CD14-positive monocyte (primary cell): ENCODE results near the gene MFAP3. TPM values are rescaled to one million over a fixed set of nuclear protein-coding genes. Genes with fewer than 3 reads are reported as not detected.

ENCODE experiments used
- DNase-seq, 3 donors: peaks; one replicate each; pipeline ENCODE4 v3.0.0-alpha.2; 2011 to 2022
- H2AFZ ChIP-seq: 2 replicates; pipeline ENCODE4 v1.6.0; 2012; ENCODE audit warnings: mild to moderate bottlenecking, low read depth, low read length, inconsistent platforms; ENCODE audit not compliant: insufficient read depth, poor library complexity, severe bottlenecking
- H3K27ac ChIP-seq, 2 donors: 1 replicate in 1 of 2; 2 replicates in 1 of 2; pipeline ENCODE4 v1.5.1; 2012 to 2013; ENCODE audit warnings: low read length in 2 of 2, control low read depth in 1 of 2, inconsistent platforms in 1 of 2, low read depth in 1 of 2, mild to moderate bottlenecking in 1 of 2
- H3K27me3 ChIP-seq, 2 donors: one replicate each; pipeline versions ENCODE4 v1.6.0 to v1.6.1; 2011 to 2013; ENCODE audit warnings: low read length in 2 of 2; ENCODE audit not compliant: control insufficient read depth in 2 of 2, insufficient read depth in 2 of 2
- H3K36me3 ChIP-seq, 2 donors: replicated peaks in 1 of 2; 1 replicate in 1 of 2; 2 replicates in 1 of 2; pipeline versions ENCODE4 v1.5.1 to v1.6.1; 2012 to 2013; ENCODE audit warnings: low read length in 2 of 2, control low read depth in 1 of 2, inconsistent platforms in 1 of 2, mild to moderate bottlenecking in 1 of 2; ENCODE audit not compliant: insufficient read depth in 2 of 2, control insufficient read depth in 1 of 2
- H3K4me1 ChIP-seq, 2 donors: 1 replicate in 1 of 2; 2 replicates in 1 of 2; pipeline versions ENCODE4 v1.5.1 to v1.6.1; 2012 to 2013; ENCODE audit warnings: low read length in 2 of 2, control low read depth in 1 of 2, inconsistent platforms in 1 of 2, mild to moderate bottlenecking in 1 of 2, moderate library complexity in 1 of 2; ENCODE audit not compliant: insufficient read depth in 2 of 2, control insufficient read depth in 1 of 2
- H3K4me2 ChIP-seq: replicated peaks from 2 replicates; pipeline ENCODE3; 2012; ENCODE audit warnings: low read length, moderate library complexity, mild to moderate bottlenecking; ENCODE audit not compliant: poor library complexity, severe bottlenecking; ENCODE audit errors: extremely low read depth
- H3K4me3 ChIP-seq, 3 experiments: fragments of 200-600 bp in 1 of 3; sonication (generic) in 1 of 3; replicated peaks in 1 of 3; 1 replicate in 2 of 3; 2 replicates in 1 of 3; pipeline ENCODE4 v1.5.1; 2011 to 2013; ENCODE audit warnings: low read length in 3 of 3, mild to moderate bottlenecking in 3 of 3, control low read depth in 2 of 3, low read depth in 2 of 3, inconsistent platforms in 1 of 3, moderate library complexity in 1 of 3
- H3K79me2 ChIP-seq: 2 replicates; pipeline ENCODE4 v1.6.0; 2012; ENCODE audit warnings: mild to moderate bottlenecking, control low read depth, inconsistent platforms, low read length, moderate library complexity; ENCODE audit not compliant: insufficient read depth
- H3K9ac ChIP-seq: 2 replicates; pipeline ENCODE4 v1.6.0; 2017; ENCODE audit warnings: low read length, mild to moderate bottlenecking; ENCODE audit not compliant: insufficient read depth, poor library complexity, severe bottlenecking
- H3K9me3 ChIP-seq, 2 donors: replicated peaks in 1 of 2; 1 replicate in 1 of 2; 2 replicates in 1 of 2; pipeline versions ENCODE4 v1.5.1 to v1.6.1; 2012 to 2013; ENCODE audit warnings: low read length in 2 of 2, control low read depth in 1 of 2; ENCODE audit not compliant: control insufficient read depth in 1 of 2, insufficient read depth in 1 of 2
- H4K20me1 ChIP-seq: 2 replicates; pipeline ENCODE4 v1.6.0; 2012; ENCODE audit warnings: mild to moderate bottlenecking, low read length, control low read depth, moderate library complexity; ENCODE audit not compliant: insufficient read depth
- H3K27ac Mint-ChIP-seq, 7 donors: one replicate each; pipeline ENCODE4 v1.8.0; 2020; ENCODE audit warnings: mild to moderate bottlenecking in 7 of 7, mixed read lengths in 7 of 7, moderate library complexity in 6 of 7, inconsistent platforms in 2 of 7
- H3K27me3 Mint-ChIP-seq, 3 donors: one replicate each; pipeline ENCODE4 v1.8.0; 2021 to 2022; ENCODE audit warnings: low read depth in 3 of 3, mild to moderate bottlenecking in 3 of 3, mixed read lengths in 3 of 3, moderate library complexity in 3 of 3, inconsistent platforms in 1 of 3
- H3K36me3 Mint-ChIP-seq, 2 donors: one replicate each; pipeline ENCODE4 v1.8.0; 2020; ENCODE audit warnings: mixed read lengths in 2 of 2, inconsistent platforms in 1 of 2, mild to moderate bottlenecking in 1 of 2
- H3K4me1 Mint-ChIP-seq: one replicate; pipeline ENCODE4 v1.8.0; 2020; ENCODE audit warnings: mild to moderate bottlenecking, mixed read lengths
- H3K4me3 Mint-ChIP-seq, 2 donors: one replicate each; pipeline ENCODE4 v1.8.0; 2020; ENCODE audit warnings: mild to moderate bottlenecking in 2 of 2, mixed read lengths in 2 of 2, moderate library complexity in 1 of 2
- H3K9me3 Mint-ChIP-seq, 7 donors: one replicate each; pipeline ENCODE4 v1.8.0; 2020 to 2022; ENCODE audit warnings: mixed read lengths in 7 of 7, mild to moderate bottlenecking in 6 of 7, moderate library complexity in 6 of 7, inconsistent platforms in 2 of 7
- CTCF ChIP-seq: fragments of 200-600 bp; IDR thresholded peaks from one replicate; pipeline ENCODE4 v1.8.0; 2022; ENCODE audit warnings: antibody characterized with exemption, mild to moderate bottlenecking
- WGBS: methylation state at CpG from one replicate; pipeline ENCODE4 v1.1.5; 2013; ENCODE audit warnings: missing lambda C conversion rate; ENCODE audit not compliant: insufficient coverage; 5-methylcytosine and 5-hydroxymethylcytosine counted together
- intact Hi-C, 2 donors: fragments of 100-400 bp; cut with micrococcal nuclease; formaldehyde crosslinking; loops; one replicate each; pipeline versions ENCODE4 v1.15.0 to v1.15.1; 2023
- polyA plus RNA-seq, 3 donors: library from polyadenylated mRNA; depleted of rRNA in 1 of 3; unstranded in 2 of 3; stranded (reverse) in 1 of 3; fragments of 300-500 nt in 2 of 3; fragments of >200 nt in 1 of 3; fragmentation: Illumina TruSeq in 2 of 3; gene quantifications; 1 replicate in 2 of 3; 2 replicates in 1 of 3; pipeline ENCODE4 v1.2.3, GENCODE V29; 2012 to 2021

Gene MFAP3
- polyA plus RNA-seq, 3 donors, result 7.4 to 13.1 (median 8.6) TPM

- H3K27ac ChIP-seq, result no peak overlapping the region
- no peak overlapping the region for H3K9ac ChIP-seq
- WGBS, result no CpG with 5 or more reads among the region's 3 CpGs
These were observed 38.8 kb upstream of the MFAP3 start for GRCh38 chr5:153999995-154000394.

GRCh38 chr5:154000703-154001102 lies 38.1 kb upstream of the MFAP3 start:
- no peaks in the 10 kb centered on the region for H3K9me3 Mint-ChIP-seq
- Histone ChIP-seq H3K79me2 (no peaks in the 10 kb centered on the region), H3K9me3 (no peaks in the 10 kb centered on the region), H3K9ac (no peak overlapping the region), H3K27me3 (no peaks in the 10 kb centered on the region), H3K36me3 (peaks cover 21 to 53% of the 10 kb centered on the region in 2 donors), H3K4me3 (no peak overlapping the region), H4K20me1 (no peaks in the 10 kb centered on the region), H3K4me2 (no peak overlapping the region), H3K27ac (no peak overlapping the region), H3K4me1 (no peaks in the 10 kb centered on the region), H2AFZ (no peak overlapping the region)
- no peak overlapping the region for H3K27ac Mint-ChIP-seq
- H3K27me3 Mint-ChIP-seq, result no peaks in the 10 kb centered on the region
- no peak for TF ChIP-seq CTCF
- peaks cover 53 to 55% of the 10 kb centered on the region in 2 donors for H3K36me3 Mint-ChIP-seq
- no peak overlapping the region for H3K4me3 Mint-ChIP-seq
- DNase-seq, result no peak
- intact Hi-C loops, result no loop called here
- H3K4me1 Mint-ChIP-seq, result no peaks in the 10 kb centered on the region

More at GRCh38 chr5:153999995-154000394, 38.8 kb upstream of the MFAP3 start:
- no peak for DNase-seq
- H3K27me3 Mint-ChIP-seq, result no peaks in the 10 kb centered on the region
- Histone ChIP-seq H3K4me3 (no peak overlapping the region), H4K20me1 (no peaks in the 10 kb centered on the region), H3K79me2 (no peaks in the 10 kb centered on the region), H3K9me3 (no peaks in the 10 kb centered on the region), H3K36me3 (peaks cover 22 to 53% of the 10 kb centered on the region in 2 donors), H3K27me3 (no peaks in the 10 kb centered on the region), H3K4me2 (no peak overlapping the region), H2AFZ (no peak overlapping the region), H3K4me1 (no peaks in the 10 kb centered on the region)
- H3K9me3 Mint-ChIP-seq, result no peaks in the 10 kb centered on the region
- no peak overlapping the region for H3K4me3 Mint-ChIP-seq
- no peak for TF ChIP-seq CTCF
- H3K4me1 Mint-ChIP-seq, result no peaks in the 10 kb centered on the region
- no peak overlapping the region for H3K27ac Mint-ChIP-seq
- peaks cover 56 to 57% of the 10 kb centered on the region in 2 donors for H3K36me3 Mint-ChIP-seq
- intact Hi-C loops, result no loop called here
